ENCODE data around the gene THY1. TPM values are rescaled to one million over a fixed set of nuclear protein-coding genes. Genes with fewer than 3 reads are reported as not detected.

Gene THY1
- polyA plus RNA-seq, 1 experiment = 1,905 TPM

DNA sequence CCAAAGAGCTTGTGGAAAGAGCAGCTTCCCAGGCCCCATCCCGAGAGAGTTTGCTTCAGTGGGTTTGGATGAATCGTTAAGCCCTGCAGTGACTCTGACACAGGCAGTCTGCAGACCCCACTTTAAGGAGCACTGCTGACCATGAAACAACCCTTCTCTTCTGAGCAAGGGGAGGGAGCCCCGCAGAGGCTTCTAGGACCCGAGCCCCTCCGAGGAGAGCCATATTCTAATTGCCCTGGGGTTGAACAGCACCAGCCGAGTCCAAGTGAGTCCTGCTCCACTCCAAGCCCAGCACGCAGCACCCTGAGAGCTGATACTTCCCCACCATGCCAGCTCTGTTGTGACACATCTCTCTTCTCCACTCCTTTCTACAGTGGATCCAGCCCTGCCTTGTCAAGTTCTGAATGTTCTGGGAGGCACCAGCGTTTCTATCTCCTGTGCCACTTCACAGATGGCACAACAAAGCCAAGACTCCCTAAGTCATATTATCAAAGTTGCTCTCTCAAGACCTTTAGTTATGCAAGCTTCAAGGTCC is 51.8 kb downstream of the THY1 start:
- ChIA-PET POLR2A (no interaction called here), CTCF (interaction anchor here (1.0 to 21.4 kb wide), 10 partner anchors 10 to 109 kb away, joined by 3 to 349 read pairs (median 4); partner anchors contain the start of genes C1QTNF5 and USP2)
- Histone ChIP-seq H3K4me3 (ENCODE audit: low read depth, low read length) (no peak overlapping the region), H3K27me3 (ENCODE audit: control insufficient read depth, insufficient read depth, low read length) (no peaks in the 10 kb centered on the region; the same call in 1 of the 2 replicates), H3K36me3 (ENCODE audit: control insufficient read depth, insufficient read depth, low read length) (no peaks in the 10 kb centered on the region)
- DNase-seq (ENCODE audit: low read depth) = no peak
- TF ChIP-seq, protein P1, sequence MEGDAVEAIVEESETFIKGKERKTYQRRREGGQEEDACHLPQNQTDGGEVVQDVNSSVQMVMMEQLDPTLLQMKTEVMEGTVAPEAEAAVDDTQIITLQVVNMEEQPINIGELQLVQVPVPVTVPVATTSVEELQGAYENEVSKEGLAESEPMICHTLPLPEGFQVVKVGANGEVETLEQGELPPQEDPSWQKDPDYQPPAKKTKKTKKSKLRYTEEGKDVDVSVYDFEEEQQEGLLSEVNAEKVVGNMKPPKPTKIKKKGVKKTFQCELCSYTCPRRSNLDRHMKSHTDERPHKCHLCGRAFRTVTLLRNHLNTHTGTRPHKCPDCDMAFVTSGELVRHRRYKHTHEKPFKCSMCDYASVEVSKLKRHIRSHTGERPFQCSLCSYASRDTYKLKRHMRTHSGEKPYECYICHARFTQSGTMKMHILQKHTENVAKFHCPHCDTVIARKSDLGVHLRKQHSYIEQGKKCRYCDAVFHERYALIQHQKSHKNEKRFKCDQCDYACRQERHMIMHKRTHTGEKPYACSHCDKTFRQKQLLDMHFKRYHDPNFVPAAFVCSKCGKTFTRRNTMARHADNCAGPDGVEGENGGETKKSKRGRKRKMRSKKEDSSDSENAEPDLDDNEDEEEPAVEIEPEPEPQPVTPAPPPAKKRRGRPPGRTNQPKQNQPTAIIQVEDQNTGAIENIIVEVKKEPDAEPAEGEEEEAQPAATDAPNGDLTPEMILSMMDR (IDR thresholded peaks at IDR 0.05; ENCODE audit: insufficient read depth, low read depth, low read length) = no peak

DNA sequence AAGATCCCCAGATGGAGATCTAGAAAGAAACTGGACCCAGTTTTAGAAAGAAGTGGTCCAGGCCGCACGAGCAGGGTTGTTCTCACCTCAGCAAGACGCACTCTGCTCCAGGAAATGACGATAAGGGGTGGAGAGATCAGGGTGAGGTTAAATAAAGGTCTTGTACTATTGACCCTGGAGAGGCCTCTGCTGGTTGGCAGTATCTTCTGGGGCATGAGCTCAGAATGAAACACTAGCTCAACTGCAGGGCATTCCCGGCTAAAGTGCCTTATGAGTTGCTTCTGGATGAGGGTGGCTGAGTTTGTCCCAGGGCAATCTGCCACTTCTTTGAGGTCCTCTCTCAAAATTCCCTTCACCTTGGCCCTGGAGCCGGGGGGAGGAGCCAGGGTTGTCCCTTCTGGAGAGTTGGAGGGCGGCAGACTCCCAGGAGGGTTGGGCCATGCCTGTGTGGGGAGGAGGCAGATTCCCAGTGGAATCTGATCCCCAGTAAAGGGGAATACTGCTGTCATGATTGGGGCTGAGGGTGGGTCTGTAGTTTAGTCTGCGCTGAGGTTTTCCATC is 52.4 kb downstream of the THY1 start:
- no peak for DNase-seq (ENCODE audit: low read depth)
- ChIA-PET CTCF (interaction anchor here (0.6 to 21.4 kb wide), 11 partner anchors 9 to 110 kb away, joined by 3 to 349 read pairs (median 4); partner anchors contain the start of genes C1QTNF5 and USP2), POLR2A (no interaction called here)
- Histone ChIP-seq H3K27me3 (ENCODE audit: control insufficient read depth, insufficient read depth, low read length) (no peaks in the 10 kb centered on the region; the same call in 1 of the 2 replicates), H3K4me3 (ENCODE audit: low read depth, low read length) (no peak overlapping the region), H3K36me3 (ENCODE audit: control insufficient read depth, insufficient read depth, low read length) (no peaks in the 10 kb centered on the region)
- TF ChIP-seq, protein P1 (IDR thresholded peaks at IDR 0.05; ENCODE audit: insufficient read depth, low read depth, low read length) = no peak

DNA sequence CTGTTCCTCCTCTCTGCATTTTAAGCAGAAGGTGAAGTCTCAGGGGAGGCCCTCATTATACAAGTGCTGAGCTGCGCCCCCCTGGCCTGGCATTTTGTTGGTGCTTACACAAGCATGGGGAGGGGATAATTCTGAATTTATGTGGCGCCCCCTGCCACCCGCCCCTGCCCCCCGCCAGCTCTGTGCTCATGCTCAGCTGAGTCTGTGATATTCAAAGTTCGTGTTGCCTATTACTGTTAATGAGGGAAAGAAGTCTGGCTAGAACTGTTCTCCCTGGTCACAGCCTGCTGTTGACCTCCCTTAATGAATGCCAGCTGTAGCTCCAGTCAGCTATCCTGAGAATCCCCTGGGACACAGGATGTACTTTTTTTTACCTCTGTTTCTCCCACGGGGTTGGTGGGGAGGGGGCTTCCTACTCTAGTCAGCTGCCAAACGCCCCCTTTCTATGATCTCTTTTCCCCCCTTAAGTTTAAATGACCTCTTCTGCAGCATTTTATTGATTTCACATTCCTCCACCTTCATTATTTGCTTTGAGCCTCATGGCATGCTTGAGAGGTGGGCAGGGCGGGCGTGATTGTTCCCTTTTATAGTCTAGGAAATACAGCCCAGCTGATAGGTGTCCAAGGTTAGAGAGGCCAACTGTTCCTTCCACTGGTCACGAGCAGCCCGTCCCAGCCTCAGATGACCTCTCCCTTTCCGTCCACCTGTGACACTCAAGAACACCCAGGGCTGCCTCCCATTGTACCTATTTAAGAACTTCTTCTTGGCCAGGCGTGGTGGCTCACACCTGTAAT is 53.6 kb downstream of the THY1 start:
- no peaks in the 10 kb centered on the region; the same call in 1 of the 2 replicates for H3K27me3 ChIP-seq (ENCODE audit: control insufficient read depth, insufficient read depth, low read length)
- DNase-seq (ENCODE audit: low read depth) = no peak
- no peaks in the 10 kb centered on the region for H3K36me3 ChIP-seq (ENCODE audit: control insufficient read depth, insufficient read depth, low read length)
- no peak overlapping the region for H3K4me3 ChIP-seq (ENCODE audit: low read depth, low read length)
- ChIA-PET POLR2A (no interaction called here), CTCF (interaction anchor here (0.6 to 21.4 kb wide), 11 partner anchors 8 to 108 kb away, joined by 3 to 349 read pairs (median 7); partner anchors contain the start of gene C1QTNF5)
- TF ChIP-seq, protein P1 (IDR thresholded peaks at IDR 0.05; ENCODE audit: insufficient read depth, low read depth, low read length) = no peak

DNA sequence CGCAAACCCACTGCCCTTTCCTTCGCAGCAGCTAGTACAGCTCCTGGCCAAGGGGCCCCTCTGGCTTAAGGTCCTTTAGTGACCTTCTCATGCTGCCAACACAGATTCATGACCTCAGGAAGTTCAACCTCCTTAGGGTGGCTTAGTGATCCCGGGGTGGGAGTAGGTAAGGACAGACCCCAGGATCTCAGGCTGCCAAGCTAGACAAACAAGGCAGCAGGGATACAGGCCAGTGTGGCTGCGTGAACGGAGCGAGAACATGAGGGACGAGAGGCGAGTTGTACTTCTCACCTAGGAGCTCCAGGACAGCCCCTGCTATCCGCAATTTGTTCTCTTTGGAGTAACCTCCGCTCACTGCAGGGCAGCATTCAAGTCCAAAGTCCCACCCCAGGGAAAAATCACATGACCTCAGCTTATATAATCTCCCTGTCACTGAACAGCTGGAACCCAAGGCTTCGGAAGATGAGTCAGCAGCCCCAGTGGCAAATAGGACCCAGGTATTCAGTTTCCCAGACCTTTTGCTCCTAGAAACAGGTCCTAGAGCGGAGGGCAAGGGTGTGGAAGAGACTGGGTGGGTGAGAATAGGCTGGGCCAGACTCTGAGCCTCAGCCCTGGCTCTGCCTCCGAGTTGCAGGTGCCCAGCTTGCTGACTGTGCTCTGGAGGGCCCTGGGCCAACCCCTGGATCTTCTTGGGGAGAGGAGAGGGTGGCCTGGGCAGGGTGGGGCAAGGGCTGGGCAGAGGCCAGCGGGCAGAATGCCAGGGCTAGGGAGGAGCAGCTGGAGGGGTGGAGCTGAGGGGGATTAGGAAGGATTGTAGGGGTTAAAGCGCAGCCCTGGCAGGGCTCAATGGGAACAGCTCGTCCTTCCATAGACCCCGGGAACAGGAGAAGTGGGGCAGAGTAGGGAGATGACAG is 54.6 kb downstream of the THY1 start:
- ChIA-PET POLR2A (interaction anchor here (1.1 kb wide), 1 partner anchor 30 kb away, joined by 5 read pairs; no protein-coding TSS in a partner anchor), CTCF (interaction anchor here (0.7 to 21.4 kb wide), 13 partner anchors 11 to 109 kb away, joined by 3 to 349 read pairs (median 7); partner anchors contain the start of genes C1QTNF5 and USP2)
- Histone ChIP-seq H3K27me3 (ENCODE audit: control insufficient read depth, insufficient read depth, low read length) (no peaks in the 10 kb centered on the region; the same call in 1 of the 2 replicates), H3K36me3 (ENCODE audit: control insufficient read depth, insufficient read depth, low read length) (no peaks in the 10 kb centered on the region), H3K4me3 (ENCODE audit: low read depth, low read length) (no peak overlapping the region)
- TF ChIP-seq, protein P1 (IDR thresholded peaks at IDR 0.05; ENCODE audit: insufficient read depth, low read depth, low read length) = no peak
- DNase-seq (ENCODE audit: low read depth) = no peak

Measured in BJ (cell line).